Adrenal gland (tissue), 12 donors: Measurements from ENCODE around the gene CELF3. TPM values are rescaled to one million over a fixed set of nuclear protein-coding genes. Genes with fewer than 3 reads are reported as not detected.

Experiments
- DNase-seq, 7 donors: peaks; one replicate each; pipeline ENCODE4 v3.0.0-alpha.2; 2019 to 2020
- H3K27ac ChIP-seq, 5 donors: fragments of 200-600 bp; sonication (generic) in 4 of 5; 1 replicate in 3 of 5; 2 replicates in 2 of 5; pipeline versions ENCODE4 v1.5.1 to v1.8.0; 2016 to 2020; ENCODE audit warnings: mild to moderate bottlenecking in 1 of 5
- H3K27me3 ChIP-seq: fragments of 200-600 bp; 2 replicates; pipeline ENCODE4 v1.8.0; 2021
- H3K36me3 ChIP-seq, 2 donors: fragments of 200-600 bp; replicated peaks in 1 of 2; 1 replicate in 1 of 2; 2 replicates in 1 of 2; pipeline versions ENCODE4 v1.5.1 to v1.8.0; 2018 to 2022
- H3K4me1 ChIP-seq, 2 donors: fragments of 200-600 bp; replicated peaks in 1 of 2; 1 replicate in 1 of 2; 2 replicates in 1 of 2; pipeline versions ENCODE4 v1.5.1 to v1.8.0; 2018 to 2021
- H3K4me3 ChIP-seq, 4 donors: fragments of 200-600 bp; sonication (generic) in 3 of 4; one replicate each; pipeline ENCODE4 v1.5.1; 2016 to 2018
- H3K9me3 ChIP-seq, 3 donors: fragments of 200-600 bp; sonication (generic) in 1 of 3; replicated peaks in 1 of 3; 1 replicate in 2 of 3; 2 replicates in 1 of 3; pipeline versions ENCODE4 v1.5.1 to v1.8.0; 2016 to 2021
- CTCF ChIP-seq, 6 experiments: fragments of 450-650 bp in 4 of 6; fragments of 200-600 bp in 2 of 6; sonication (generic) in 1 of 6; IDR thresholded peaks; 1 replicate in 5 of 6; 2 replicates in 1 of 6; pipeline versions ENCODE4 v1.5.1 to v1.8.0; 2016 to 2021; ENCODE audit warnings: antibody characterized with exemption in 6 of 6, mild to moderate bottlenecking in 2 of 6, moderate library complexity in 1 of 6
- POLR2A ChIP-seq, 2 donors: fragments of 450-650 bp; IDR thresholded peaks; one replicate each; pipeline ENCODE4 v1.6.1; 2017; ENCODE audit warnings: antibody characterized with exemption in 2 of 2, mild to moderate bottlenecking in 2 of 2, moderate library complexity in 1 of 2
- WGBS, 4 donors: extraction: QIAGEN DNeasy Blood & Tissue Kit in 2 of 4; methylation state at CpG; one replicate each; pipeline versions ENCODE4 v1.1.5 to v1.1.7; 2013 to 2017; 5-methylcytosine and 5-hydroxymethylcytosine counted together
- intact Hi-C, 2 donors: fragments of 100-400 bp; cut with DNase I; formaldehyde crosslinking; loops; one replicate each; pipeline versions ENCODE4 v1.14.1 to v1.15.0; 2022 to 2023
- polyA plus RNA-seq, 3 donors: library from polyadenylated mRNA; stranded (reverse); fragments of 200-250 nt in 2 of 3; fragments of 350-450 nt in 1 of 3; fragmentation: Illumina TruSeq in 1 of 3; extraction: RNeasy Lipid Tissue Mini Kit (QIAGEN cat#74804) in 1 of 3; gene quantifications; one replicate each; pipeline ENCODE4 v1.2.3, GENCODE V29; 2013 to 2014
- small RNA-seq, 2 donors: library from RNA; depleted of rRNA; stranded (forward); fragments of <200 nt; gene quantifications; one replicate each; pipeline ENCODE3, GENCODE V24; 2016
- total RNA-seq, 9 donors: library from RNA; depleted of rRNA in 4 of 9; stranded (reverse); fragments of >200 nt in 4 of 9; fragments of 120-200 nt in 1 of 9; fragmentation: NEBNext Ultra II Directional in 1 of 9; extraction: Animal tissue kit (Norgen Biotek cat#: 25700) in 1 of 9; gene quantifications; one replicate each; pipeline versions ENCODE4 v1.1.0 to v1.2.4, GENCODE V29; 2013 to 2023
- donor health status: healthy with polysubstance abuse.
- donor health status: Bipolar disorder and iron deficiency.
- donor health status: DM: yes; HTN: yes; CAD: no.
- donor health status: DM: no; HTN: no; CAD: no.
- donor health status: DM: no; HTN: no; CAD: no.
- donor health status: DM: yes; HTN: yes; CAD: no.

Gene CELF3
- total and polyA plus RNA-seq, 12 donors = 0.10 to 128 (median 7.7) TPM; not detected in 3

DNA sequence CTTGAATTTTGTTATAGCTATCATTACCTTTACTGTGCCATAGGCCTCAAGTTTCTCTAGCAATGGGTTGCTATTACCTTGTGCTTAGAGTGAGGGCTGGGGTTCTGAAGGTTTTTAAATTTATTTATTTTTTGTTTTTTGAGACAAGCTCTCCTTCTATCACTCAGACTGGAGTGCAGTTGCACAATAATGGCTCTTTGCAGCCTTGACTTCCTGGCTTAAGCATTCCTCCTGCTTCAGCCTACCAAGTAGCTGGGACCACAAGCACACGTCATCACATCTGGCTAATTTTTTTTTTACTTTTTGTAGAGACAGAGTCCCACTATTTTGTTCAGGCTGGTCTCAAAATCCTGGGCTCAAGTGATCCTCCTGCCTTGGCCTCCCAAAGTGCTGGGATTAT, 63.2 kb downstream of the CELF3 start:
- peaks cover 0 to 4% of the 10 kb centered on the region in 2 donors for H3K36me3 ChIP-seq
- no peak overlapping the region for H3K4me3 ChIP-seq
- H3K9me3 ChIP-seq = no peaks in the 10 kb centered on the region
- no peaks in the 10 kb centered on the region for H3K27me3 ChIP-seq
- peaks cover 3 to 23% of the 10 kb centered on the region in 2 donors for H3K4me1 ChIP-seq
- DNase-seq = peak in 6 of 7 donors; percentile 39 to 69 (median 60)
- peak overlapping the region in 2 of 5 donors; percentile 16 to 26 for H3K27ac ChIP-seq
- 19 to 47% (median 40%) methylated on average over 1 of the region's 1 CpG for WGBS, 4 donors
- intact Hi-C loops = no loop called here
- TF ChIP-seq CTCF (IDR thresholded peaks at IDR 0.05) (no peak), POLR2A (IDR thresholded peaks at IDR 0.05) (no peak)

Small RNA genes within 50 kb of the gene (small RNA-seq; reads per million reads assigned to genes)
- gene RNU6-662P = 0 reads per million in 2 donors

Other genes with a start within 250 kb of the CELF3 start
- 1 to 10 TPM in 3 of 9 donors, under 1 TPM in 6; 0.06 to 5.8 (median 0.78) TPM for gene CGN, start 205.4 kb downstream of the CELF3 start, total RNA-seq
- 1 to 10 TPM in 1 of 3 donors, under 1 TPM in 2; 0.77 to 3.2 (median 0.86) TPM for gene CGN, start 205.4 kb downstream of the CELF3 start, polyA plus RNA-seq
- gene TUFT1, start 176.5 kb downstream of the CELF3 start, total RNA-seq = 10 to 100 TPM in 3 of 9 donors, 1 to 10 TPM in 6; 5.5 to 18.5 (median 9.2) TPM
- 10 to 100 TPM in 1 of 3 donors, 1 to 10 TPM in 2; 6.8 to 17.9 (median 9.0) TPM for gene TUFT1, start 176.5 kb downstream of the CELF3 start, polyA plus RNA-seq
- gene SNX27, start 104.8 kb downstream of the CELF3 start, total RNA-seq = 10 to 100 TPM; 20.0 to 46.7 (median 32.5) TPM
- 10 to 100 TPM in 2 of 3 donors, 1 to 10 TPM in 1; 6.0 to 21.8 (median 10.9) TPM for gene SNX27, start 104.8 kb downstream of the CELF3 start, polyA plus RNA-seq
- 10 to 100 TPM in 1 of 9 donors, 1 to 10 TPM in 3, under 1 TPM in 1, not detected in 4; 0.44 to 31.3 (median 5.0) TPM for gene RIIAD1, start 4.7 kb upstream of the CELF3 start, total RNA-seq
- 1 to 10 TPM; 2.1 to 7.0 (median 6.1) TPM for gene RIIAD1, start 4.7 kb upstream of the CELF3 start, polyA plus RNA-seq
- gene MRPL9, start 46.7 kb upstream of the CELF3 start, total RNA-seq = 100 to 1,000 TPM in 1 of 9 donors, 10 to 100 TPM in 8; 42.0 to 127 (median 60.3) TPM
- 100 to 1,000 TPM in 1 of 3 donors, 10 to 100 TPM in 2; 66.4 to 113 (median 91.4) TPM for gene MRPL9, start 46.7 kb upstream of the CELF3 start, polyA plus RNA-seq
- 1 to 10 TPM; 4.7 to 8.9 (median 6.1) TPM for gene TDRKH, start 73.7 kb upstream of the CELF3 start, total RNA-seq
- 1 to 10 TPM; 2.1 to 9.1 (median 2.9) TPM for gene TDRKH, start 73.7 kb upstream of the CELF3 start, polyA plus RNA-seq
- under 1 TPM in 3 of 9 donors, not detected in 6; 0.11 to 0.55 (median 0.30) TPM for gene LINGO4, start 88.6 kb upstream of the CELF3 start, total RNA-seq
- under 1 TPM; 0.20 to 0.56 (median 0.33) TPM for gene LINGO4, start 88.6 kb upstream of the CELF3 start, polyA plus RNA-seq
- gene RORC, start 115.0 kb upstream of the CELF3 start, total RNA-seq = 10 to 100 TPM in 1 of 9 donors, 1 to 10 TPM in 6, under 1 TPM in 2; 0.06 to 15.1 (median 3.2) TPM
- gene RORC, start 115.0 kb upstream of the CELF3 start, polyA plus RNA-seq = 1 to 10 TPM; 1.7 to 6.4 (median 2.2) TPM
- under 1 TPM in 4 of 9 donors, not detected in 5; 0.06 to 0.55 (median 0.26) TPM for gene C2CD4D, start 123.0 kb upstream of the CELF3 start, total RNA-seq
- under 1 TPM in 2 of 3 donors, not detected in 1; 0.16 to 0.20 TPM for gene C2CD4D, start 123.0 kb upstream of the CELF3 start, polyA plus RNA-seq
- not detected for gene THEM5, start 136.9 kb upstream of the CELF3 start, total RNA-seq
- not detected for gene THEM5, start 136.9 kb upstream of the CELF3 start, polyA plus RNA-seq
- gene THEM4, start 192.7 kb upstream of the CELF3 start, total RNA-seq = 10 to 100 TPM; 20.2 to 36.4 (median 24.6) TPM
- 10 to 100 TPM; 32.3 to 36.3 (median 34.9) TPM for gene THEM4, start 192.7 kb upstream of the CELF3 start, polyA plus RNA-seq